ENCODE results near the gene HOXC5. TPM values are rescaled to one million over a fixed set of nuclear protein-coding genes. Genes with fewer than 3 reads are reported as not detected.

HOXC5 gene
- total RNA-seq, 1 donor = 0.43 TPM

DNA sequence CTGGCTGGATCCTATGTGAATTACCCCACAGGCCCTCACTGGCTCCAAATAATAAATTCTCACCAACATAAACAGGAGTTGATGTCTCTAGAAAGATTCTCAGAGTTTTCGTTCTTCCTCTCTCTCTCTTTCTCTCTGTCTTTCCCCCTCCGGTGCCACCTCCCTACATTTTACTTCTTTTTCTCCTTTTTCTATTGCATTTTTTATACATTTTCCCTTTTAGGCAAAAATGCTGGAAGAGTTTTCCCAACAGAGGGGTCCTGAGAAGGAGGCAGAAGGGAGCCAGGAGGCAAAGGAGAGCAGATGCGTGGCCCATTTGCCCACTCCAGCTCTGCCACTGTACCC lies 5.4 kb upstream of the HOXC5 start:
- DNase-seq (ENCODE audit: low read depth) = no peak
- no peak for TF ChIP-seq CTCF (IDR thresholded peaks at IDR 0.05; ENCODE audit: insufficient read depth, low read depth, low read length)
- no peak overlapping the region for H3K4me3 ChIP-seq (ENCODE audit: low read depth, low read length)

GRCh38 chr12:54028314-54029201 lies 4.3 kb upstream of the HOXC5 start, which contains the start of gene HOXC6:
HOXC6 (plus strand) TSS chr12:54028440; CDS start chr12:54028522, 82 bp downstream.
- peak; percentile 78 for DNase-seq (ENCODE audit: low read depth)
- no peak for TF ChIP-seq CTCF (IDR thresholded peaks at IDR 0.05; ENCODE audit: insufficient read depth, low read depth, low read length)
- H3K4me3 ChIP-seq (ENCODE audit: low read depth, low read length) = peak within 1 kb of the TSS; percentile 40

- no peak for DNase-seq (ENCODE audit: low read depth)
These were observed 3.1 kb upstream of the HOXC5 start for GRCh38 chr12:54029529-54030441.

DNA sequence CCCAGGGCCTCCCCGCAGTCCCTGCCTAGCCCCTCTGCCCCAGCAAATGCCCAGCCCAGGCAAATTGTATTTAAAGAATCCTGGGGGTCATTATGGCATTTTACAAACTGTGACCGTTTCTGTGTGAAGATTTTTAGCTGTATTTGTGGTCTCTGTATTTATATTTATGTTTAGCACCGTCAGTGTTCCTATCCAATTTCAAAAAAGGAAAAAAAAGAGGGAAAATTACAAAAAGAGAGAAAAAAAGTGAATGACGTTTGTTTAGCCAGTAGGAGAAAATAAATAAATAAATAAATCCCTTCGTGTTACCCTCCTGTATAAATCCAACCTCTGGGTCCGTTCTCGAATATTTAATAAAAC lies 2.4 kb upstream of the HOXC5 start:
- H3K4me3 ChIP-seq (ENCODE audit: low read depth, low read length) = no peak overlapping the region
- no peak for TF ChIP-seq CTCF (IDR thresholded peaks at IDR 0.05; ENCODE audit: insufficient read depth, low read depth, low read length)
- DNase-seq (ENCODE audit: low read depth) = no peak

More at GRCh38 chr12:54029529-54030441, 3.1 kb upstream of the HOXC5 start:
- no peak overlapping the region for H3K4me3 ChIP-seq (ENCODE audit: low read depth, low read length)
- no peak for TF ChIP-seq CTCF (IDR thresholded peaks at IDR 0.05; ENCODE audit: insufficient read depth, low read depth, low read length)

- DNase-seq (ENCODE audit: low read depth) = peak; percentile 60
- H3K4me3 ChIP-seq (ENCODE audit: low read depth, low read length) = no peak overlapping the region
- no peak for TF ChIP-seq CTCF (IDR thresholded peaks at IDR 0.05; ENCODE audit: insufficient read depth, low read depth, low read length)
These were observed 1.9 kb upstream of the HOXC5 start for GRCh38 chr12:54030889-54031471.

DNA sequence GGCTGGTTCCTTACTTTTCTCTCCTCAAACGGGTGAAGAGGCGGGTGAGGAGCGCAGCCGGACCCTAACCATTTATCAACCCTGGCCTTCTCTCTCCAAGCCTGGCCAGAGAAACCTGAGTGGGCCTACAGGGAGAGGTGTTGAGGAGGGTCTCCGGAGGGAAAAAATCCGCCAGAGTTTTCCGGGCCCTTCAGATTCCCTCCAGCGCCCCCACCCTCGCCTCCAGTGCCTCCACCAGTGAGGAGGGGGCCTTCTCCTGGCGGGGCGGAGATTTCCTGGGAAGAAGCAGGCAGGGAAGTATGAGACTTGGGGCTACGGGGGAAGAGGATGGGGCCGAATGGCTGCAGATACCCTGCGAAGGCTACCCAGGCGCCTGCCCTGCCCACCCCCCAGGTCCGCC lies 1.4 kb upstream of the HOXC5 start:
- no peak for DNase-seq (ENCODE audit: low read depth)
- no peak for TF ChIP-seq CTCF (IDR thresholded peaks at IDR 0.05; ENCODE audit: insufficient read depth, low read depth, low read length)
- H3K4me3 ChIP-seq (ENCODE audit: low read depth, low read length) = no peak overlapping the region

All from fibroblast of villous mesenchyme (primary cell).